HG03520 (cell line): ENCODE data around the gene CAV2.
A peak's percentile ranks its signal among the peaks of the same experiment; 100 is the strongest.

ENCODE experiments used
- ATAC-seq: cut with Tn5 transposase; IDR thresholded peaks from one replicate; pipeline ENCODE4 v1.9.1; 2021; ENCODE audit warnings: mild to moderate bottlenecking, moderate library complexity; ENCODE audit not compliant: unreplicated experiment

CAV2 gene

GRCh38 chr7:116494472-116494871, 5.1 kb upstream of the CAV2 start:
- ATAC-seq = no peak

GRCh38 chr7:116495736-116496135, 3.8 kb upstream of the CAV2 start:
- no peak for ATAC-seq

GRCh38 chr7:116496653-116497052, 2.9 kb upstream of the CAV2 start:
- ATAC-seq = no peak

- ATAC-seq = no peak
Measured at GRCh38 chr7:116497708-116498107, 1.8 kb upstream of the CAV2 start.

- ATAC-seq = no peak
Measured at GRCh38 chr7:116500078-116500853, 728 bp downstream of the CAV2 start.

GRCh38 chr7:116501425-116502167, 2.1 kb downstream of the CAV2 start:
- ATAC-seq = no peak

GRCh38 chr7:116502201-116503096, 2.9 kb downstream of the CAV2 start:
- no peak for ATAC-seq

- ATAC-seq = no peak
Measured at GRCh38 chr7:116503835-116504234, 4.3 kb downstream of the CAV2 start.

GRCh38 chr7:116505278-116505677, 5.7 kb downstream of the CAV2 start:
- no peak for ATAC-seq

GRCh38 chr7:116505823-116506222, 6.3 kb downstream of the CAV2 start:
- ATAC-seq = no peak

- ATAC-seq = no peak
Measured at GRCh38 chr7:116509982-116510579, 10.5 kb downstream of the CAV2 start.

GRCh38 chr7:116510795-116511194, 11.3 kb downstream of the CAV2 start:
- ATAC-seq = no peak

GRCh38 chr7:116511552-116512519, 12.3 kb downstream of the CAV2 start:
- ATAC-seq = peak; percentile 99

- no peak for ATAC-seq
Measured at GRCh38 chr7:116512520-116513188, 13.1 kb downstream of the CAV2 start.

GRCh38 chr7:116515584-116515983, 16.0 kb downstream of the CAV2 start:
- ATAC-seq = no peak

GRCh38 chr7:116516324-116516723, 16.8 kb downstream of the CAV2 start:
- no peak for ATAC-seq

- ATAC-seq = no peak
Measured at GRCh38 chr7:116517626-116518025, 18.1 kb downstream of the CAV2 start.

GRCh38 chr7:116518961-116519360, 19.4 kb downstream of the CAV2 start:
- ATAC-seq = no peak

GRCh38 chr7:116521046-116521664, 21.6 kb downstream of the CAV2 start:
- ATAC-seq = no peak
